GM04504 (cell line): ENCODE data around the gene CBR4.
"Not testable (repeated sequence)": the region's sequence is repeated elsewhere in the genome, so short reads cannot be mapped to it uniquely, and the experiment has no call there.

ENCODE experiments used
- DNase-seq: peaks from one replicate; pipeline ENCODE4 v3.0.0-alpha.2; 2012; ENCODE audit warnings: low read depth

CBR4 gene

GRCh38 chr4:168993714-168994510 is 16.1 kb downstream of the CBR4 start:
- DNase-seq: no peak

GRCh38 chr4:168992952-168993482 is 17.0 kb downstream of the CBR4 start:
- not testable (repeated sequence) for DNase-seq

- DNase-seq: no peak
Observed at GRCh38 chr4:168981942-168982341, 28.1 kb downstream of the CBR4 start.

- DNase-seq: no peak
Observed at GRCh38 chr4:168981460-168981859, 28.6 kb downstream of the CBR4 start.

- no peak for DNase-seq
Observed at GRCh38 chr4:168979338-168979737, 30.7 kb downstream of the CBR4 start.

- no peak for DNase-seq
Observed at GRCh38 chr4:168978001-168978700, 31.9 kb downstream of the CBR4 start.

GRCh38 chr4:168972596-168972995 is 37.5 kb downstream of the CBR4 start:
- no peak for DNase-seq

- no peak for DNase-seq
Observed at GRCh38 chr4:168960716-168961115, 49.3 kb downstream of the CBR4 start.

- no peak for DNase-seq
Observed at GRCh38 chr4:168955674-168956073, 54.4 kb downstream of the CBR4 start.

- DNase-seq: not testable (repeated sequence)
Observed at GRCh38 chr4:168952821-168953246, 57.2 kb downstream of the CBR4 start.

GRCh38 chr4:168945291-168945690 is 64.8 kb downstream of the CBR4 start:
- no peak for DNase-seq

- no peak for DNase-seq
Observed at GRCh38 chr4:168942985-168943384, 67.1 kb downstream of the CBR4 start.
